Naive thymus-derived CD8-positive, alpha-beta T cell (primary cell): Measurements from ENCODE around the gene ADAMTS17. TPM values are rescaled to one million over a fixed set of nuclear protein-coding genes. Genes with fewer than 3 reads are reported as not detected.

Experiments used
- ATAC-seq, 2 donors: fragments of 150-1000 bp; cut with Tn5 transposase in 1 of 2; sonication (Bioruptor Pico), chemical (Tn5 transposase) in 1 of 2; 1 replicate in 1 of 2; 2 replicates in 1 of 2; pipeline ENCODE4 v1.10.0; 2021; ENCODE audit warnings: mild to moderate bottlenecking in 2 of 2, moderate library complexity in 2 of 2
- POLR2A ChIA-PET: fragments of 350-600 bp; sonication (Branson Sonifier 250); formaldehyde crosslinking; loops from one replicate; lab custom pipeline; 2021; ENCODE audit warnings: antibody characterized with exemption; lab: Charles Lee
- DNase-seq, 10 donors: peaks; one replicate each; pipeline versions ENCODE4 v3.0.0 to v3.0.0-alpha.2; 2020 to 2022
- H3K27ac Mint-ChIP-seq, 10 donors: one replicate each; pipeline ENCODE4 v1.8.0; 2020 to 2022; ENCODE audit warnings: mild to moderate bottlenecking in 10 of 10, mixed read lengths in 10 of 10, moderate library complexity in 4 of 10, inconsistent platforms in 1 of 10
- H3K27me3 Mint-ChIP-seq, 5 donors: one replicate each; pipeline ENCODE4 v1.8.0; 2021 to 2022; ENCODE audit warnings: mixed read lengths in 5 of 5
- H3K36me3 Mint-ChIP-seq, 3 donors: one replicate each; pipeline ENCODE4 v1.8.0; 2020 to 2022; ENCODE audit warnings: mixed read lengths in 3 of 3, mild to moderate bottlenecking in 2 of 3, inconsistent platforms in 1 of 3
- H3K4me1 Mint-ChIP-seq, 4 donors: one replicate each; pipeline ENCODE4 v1.8.0; 2021 to 2022; ENCODE audit warnings: mixed read lengths in 4 of 4
- H3K4me3 Mint-ChIP-seq, 10 donors: one replicate each; pipeline ENCODE4 v1.8.0; 2020 to 2022; ENCODE audit warnings: mild to moderate bottlenecking in 10 of 10, mixed read lengths in 10 of 10, moderate library complexity in 6 of 10, inconsistent platforms in 1 of 10
- H3K9me3 Mint-ChIP-seq, 9 donors: one replicate each; pipeline ENCODE4 v1.8.0; 2020 to 2022; ENCODE audit warnings: mixed read lengths in 9 of 9, mild to moderate bottlenecking in 3 of 9, inconsistent platforms in 1 of 9, moderate library complexity in 1 of 9
- polyA plus RNA-seq, 3 donors: library from polyadenylated mRNA; unstranded; fragments of 300-500 nt; fragmentation: Illumina TruSeq; gene quantifications; one replicate each; pipeline ENCODE4 v1.2.3, GENCODE V29; 2021
- total RNA-seq, 8 experiments: library from RNA in 2 of 8; stranded (reverse) in 2 of 8; gene quantifications; one replicate each; pipeline ENCODE4 v1.2.3 and lab custom pipeline; 2021 to 2026

ADAMTS17 gene
- total and polyA plus RNA-seq, 5 experiments from 2014 or later = 0.20 to 4.6 (median 1.8) TPM

GRCh38 chr15:100052716-100053473 lies 288.9 kb downstream of the ADAMTS17 start:
- no peaks in the 10 kb centered on the region for H3K4me1 Mint-ChIP-seq
- H3K27me3 Mint-ChIP-seq = peaks cover 0 to 8% (median 0%) of the 10 kb centered on the region in 5 donors
- no peak overlapping the region for H3K4me3 Mint-ChIP-seq
- DNase-seq (no peak), ATAC-seq (no peak)
- H3K27ac Mint-ChIP-seq = no peak overlapping the region
- peaks cover 4 to 19% (median 9%) of the 10 kb centered on the region in 3 donors for H3K36me3 Mint-ChIP-seq
- H3K9me3 Mint-ChIP-seq = peaks cover 0 to 4% (median 2%) of the 10 kb centered on the region in 9 donors
- POLR2A ChIA-PET = interaction anchor here (1.2 kb wide), 1 partner anchor 10 kb away, joined by 3 read pairs; no protein-coding TSS in a partner anchor

GRCh38 chr15:100050877-100051786 lies 290.6 kb downstream of the ADAMTS17 start:
- Mint-ChIP-seq H3K27ac (no peak overlapping the region), H3K9me3 (peaks cover 0 to 16% (median 10%) of the 10 kb centered on the region in 9 donors), H3K4me1 (no peaks in the 10 kb centered on the region), H3K27me3 (no peaks in the 10 kb centered on the region), H3K4me3 (no peak overlapping the region), H3K36me3 (peaks cover 14 to 35% (median 24%) of the 10 kb centered on the region in 3 donors)
- DNase-seq = no peak
- POLR2A ChIA-PET = no interaction called here
- no peak for ATAC-seq

- no peak for ATAC-seq
- no peaks in the 10 kb centered on the region for H3K4me1 Mint-ChIP-seq
- H3K27me3 Mint-ChIP-seq = no peaks in the 10 kb centered on the region
- H3K9me3 Mint-ChIP-seq = peaks cover 0 to 16% (median 10%) of the 10 kb centered on the region in 9 donors
- H3K4me3 Mint-ChIP-seq = no peak overlapping the region
- H3K36me3 Mint-ChIP-seq = peaks cover 14 to 36% (median 24%) of the 10 kb centered on the region in 3 donors
- H3K27ac Mint-ChIP-seq = peak overlapping the region in 1 of 10 donors; percentile 53
- no peak for DNase-seq
- POLR2A ChIA-PET = no interaction called here
Measured at GRCh38 chr15:100049936-100050876, 291.6 kb downstream of the ADAMTS17 start.

- POLR2A ChIA-PET = no interaction called here
- Mint-ChIP-seq H3K36me3 (peaks cover 14 to 33% (median 24%) of the 10 kb centered on the region in 3 donors), H3K27me3 (no peaks in the 10 kb centered on the region), H3K27ac (no peak overlapping the region), H3K4me3 (no peak overlapping the region), H3K4me1 (no peaks in the 10 kb centered on the region), H3K9me3 (peaks cover 0 to 16% (median 10%) of the 10 kb centered on the region in 9 donors)
- ATAC-seq (no peak), DNase-seq (no peak)
Measured at GRCh38 chr15:100049483-100049882, 292.3 kb downstream of the ADAMTS17 start.

GRCh38 chr15:100048736-100049135 lies 293.0 kb downstream of the ADAMTS17 start:
- Mint-ChIP-seq H3K9me3 (peaks cover 0 to 16% (median 10%) of the 10 kb centered on the region in 9 donors), H3K4me3 (no peak overlapping the region), H3K27ac (no peak overlapping the region), H3K36me3 (peaks cover 14 to 39% (median 31%) of the 10 kb centered on the region in 3 donors), H3K4me1 (no peaks in the 10 kb centered on the region), H3K27me3 (no peaks in the 10 kb centered on the region)
- DNase-seq = no peak
- no peak for ATAC-seq
- POLR2A ChIA-PET = interaction anchor here (0.7 kb wide), 1 partner anchor 18 kb away, joined by 6 read pairs; no protein-coding TSS in a partner anchor

GRCh38 chr15:100043692-100044091 lies 298.1 kb downstream of the ADAMTS17 start:
- no peaks in the 10 kb centered on the region for H3K27me3 Mint-ChIP-seq
- peaks cover 16 to 36% (median 27%) of the 10 kb centered on the region in 3 donors for H3K36me3 Mint-ChIP-seq
- H3K27ac Mint-ChIP-seq = no peak overlapping the region
- H3K4me1 Mint-ChIP-seq = no peaks in the 10 kb centered on the region
- POLR2A ChIA-PET = no interaction called here
- ATAC-seq (no peak), DNase-seq (no peak)
- no peak overlapping the region for H3K4me3 Mint-ChIP-seq
- H3K9me3 Mint-ChIP-seq = peaks cover 0 to 16% (median 8%) of the 10 kb centered on the region in 9 donors

GRCh38 chr15:100043068-100043641 lies 298.6 kb downstream of the ADAMTS17 start:
- Mint-ChIP-seq H3K9me3 (peaks cover 0 to 15% (median 8%) of the 10 kb centered on the region in 9 donors), H3K4me1 (no peaks in the 10 kb centered on the region), H3K27ac (no peak overlapping the region), H3K4me3 (no peak overlapping the region), H3K36me3 (peaks cover 13 to 31% (median 24%) of the 10 kb centered on the region in 3 donors), H3K27me3 (no peaks in the 10 kb centered on the region)
- no peak for DNase-seq
- ATAC-seq = no peak
- POLR2A ChIA-PET = no interaction called here

GRCh38 chr15:100042558-100042957 lies 299.2 kb downstream of the ADAMTS17 start:
- no peak for ATAC-seq
- POLR2A ChIA-PET = no interaction called here
- H3K4me1 Mint-ChIP-seq = no peaks in the 10 kb centered on the region
- H3K36me3 Mint-ChIP-seq = peaks cover 10 to 25% (median 18%) of the 10 kb centered on the region in 3 donors
- H3K9me3 Mint-ChIP-seq = peaks cover 0 to 10% (median 3%) of the 10 kb centered on the region in 9 donors
- no peak overlapping the region for H3K4me3 Mint-ChIP-seq
- H3K27ac Mint-ChIP-seq = no peak overlapping the region
- H3K27me3 Mint-ChIP-seq = no peaks in the 10 kb centered on the region
- no peak for DNase-seq

- POLR2A ChIA-PET = no interaction called here
- ATAC-seq (no peak), DNase-seq (no peak)
- H3K36me3 Mint-ChIP-seq = peaks cover 4 to 13% (median 7%) of the 10 kb centered on the region in 3 donors
- no peak overlapping the region for H3K4me3 Mint-ChIP-seq
- peaks cover 0 to 2% (median 0%) of the 10 kb centered on the region in 9 donors for H3K9me3 Mint-ChIP-seq
- no peaks in the 10 kb centered on the region for H3K4me1 Mint-ChIP-seq
- H3K27ac Mint-ChIP-seq = no peak overlapping the region
- H3K27me3 Mint-ChIP-seq = no peaks in the 10 kb centered on the region
Measured at GRCh38 chr15:100041127-100041828, 300.5 kb downstream of the ADAMTS17 start.

GRCh38 chr15:100039994-100040393 lies 301.8 kb downstream of the ADAMTS17 start:
- H3K4me1 Mint-ChIP-seq = no peaks in the 10 kb centered on the region
- H3K36me3 Mint-ChIP-seq = peaks cover 2 to 11% (median 7%) of the 10 kb centered on the region in 3 donors
- no peak for ATAC-seq
- DNase-seq = no peak
- H3K27me3 Mint-ChIP-seq = no peaks in the 10 kb centered on the region
- POLR2A ChIA-PET = no interaction called here
- peaks cover 0 to 2% (median 0%) of the 10 kb centered on the region in 9 donors for H3K9me3 Mint-ChIP-seq
- no peak overlapping the region for H3K27ac Mint-ChIP-seq
- H3K4me3 Mint-ChIP-seq = no peak overlapping the region

- DNase-seq (no peak), ATAC-seq (no peak)
- Mint-ChIP-seq H3K4me1 (no peaks in the 10 kb centered on the region), H3K4me3 (no peak overlapping the region), H3K36me3 (peaks cover 0 to 9% (median 2%) of the 10 kb centered on the region in 3 donors), H3K9me3 (no peaks in the 10 kb centered on the region), H3K27ac (no peak overlapping the region), H3K27me3 (no peaks in the 10 kb centered on the region)
- POLR2A ChIA-PET = no interaction called here
Measured at GRCh38 chr15:100038736-100039135, 303.0 kb downstream of the ADAMTS17 start.
